Prostate gland (tissue), 2 donors: ENCODE measurements around the gene ANTXRL. TPM values are rescaled to one million over a fixed set of nuclear protein-coding genes. Genes with fewer than 3 reads are reported as not detected.

ENCODE experiments used
- DNase-seq: peaks from one replicate; pipeline ENCODE4 v3.0.0-alpha.2; 2019; ENCODE audit warnings: low spot score
- H3K27ac ChIP-seq, 2 donors: fragments of 200-600 bp; sonication (generic); 2 replicates each; pipeline ENCODE4 v1.5.1; 2017 to 2019
- H3K27me3 ChIP-seq: fragments of 200-600 bp; sonication (generic); replicated peaks from 2 replicates; pipeline ENCODE4 v1.5.1; 2019; ENCODE audit not compliant: insufficient read depth
- H3K36me3 ChIP-seq, 2 donors: fragments of 200-600 bp; sonication (generic); 1 replicate in 1 of 2; 2 replicates in 1 of 2; pipeline versions ENCODE4 v1.5.1 to v1.8.1; 2017 to 2019
- H3K4me1 ChIP-seq: fragments of 200-600 bp; sonication (generic); replicated peaks from 2 replicates; pipeline ENCODE4 v1.5.1; 2019
- H3K4me3 ChIP-seq, 2 donors: fragments of 200-600 bp; sonication (generic); 2 replicates each; pipeline ENCODE4 v1.5.1; 2017 to 2019
- H3K9me3 ChIP-seq: fragments of 200-600 bp; sonication (generic); 2 replicates; pipeline ENCODE4 v1.5.1; 2017
- CTCF ChIP-seq, 4 experiments: fragments of 200-600 bp in 2 of 4; fragments of 450-650 bp in 2 of 4; sonication (generic) in 2 of 4; IDR thresholded peaks; 1 replicate in 3 of 4; 2 replicates in 1 of 4; pipeline ENCODE4 v1.5.1; 2016 to 2019; ENCODE audit warnings: antibody characterized with exemption in 4 of 4, mild to moderate bottlenecking in 2 of 4, moderate library complexity in 2 of 4
- POLR2A ChIP-seq: fragments of 450-650 bp; IDR thresholded peaks from one replicate; pipeline ENCODE4 v1.6.1; 2016; ENCODE audit warnings: antibody characterized with exemption, mild to moderate bottlenecking
- POLR2AphosphoS5 ChIP-seq: sonication (generic); formaldehyde crosslinking; IDR thresholded peaks from one replicate; pipeline ENCODE4 v1.6.1; 2017; ENCODE audit warnings: antibody characterized with exemption
- WGBS: methylation state at CpG from one replicate; pipeline ENCODE4 v1.1.5; 2018; 5-methylcytosine and 5-hydroxymethylcytosine counted together
- intact Hi-C: fragments of 100-400 bp; cut with DNase I; formaldehyde crosslinking; loops from one replicate; pipeline ENCODE4 v1.14.2; 2022
- total RNA-seq, 2 donors: library from RNA; depleted of rRNA; stranded (reverse); fragments of >200 nt; gene quantifications; one replicate each; pipeline ENCODE4 v1.1.0, GENCODE V29; 2016

ANTXRL gene
- total RNA-seq, 2 donors from 2014 or later, result 3.4 TPM; not detected in 1

- DNase-seq, result no peak
- no peaks in the 10 kb centered on the region for H3K27me3 ChIP-seq
- H3K36me3 ChIP-seq, result no peaks in the 10 kb centered on the region
- no peak overlapping the region for H3K4me3 ChIP-seq
- TF ChIP-seq POLR2A (no peak), POLR2AphosphoS5 (no peak), CTCF (IDR thresholded peaks at IDR 0.05) (no peak)
- no peak overlapping the region for H3K27ac ChIP-seq
- WGBS, result 80% methylated on average over 3 of the region's 3 CpGs
- intact Hi-C loops, result no loop called here
- H3K4me1 ChIP-seq, result no peaks in the 10 kb centered on the region
- no peaks in the 10 kb centered on the region for H3K9me3 ChIP-seq
These were observed 32.6 kb downstream of the ANTXRL start for GRCh38 chr10:46319389-46319788.

GRCh38 chr10:46321770-46322169 is 35.0 kb downstream of the ANTXRL start:
- Histone ChIP-seq H3K9me3 (no peaks in the 10 kb centered on the region), H3K4me1 (no peaks in the 10 kb centered on the region), H3K36me3 (no peaks in the 10 kb centered on the region), H3K27ac (no peak overlapping the region), H3K4me3 (no peak overlapping the region), H3K27me3 (no peaks in the 10 kb centered on the region)
- 95% methylated on average over 4 of the region's 4 CpGs for WGBS
- no peak for TF ChIP-seq POLR2A
- TF ChIP-seq POLR2AphosphoS5, result no peak
- no peak for TF ChIP-seq CTCF (IDR thresholded peaks at IDR 0.05)
- no peak for DNase-seq
- intact Hi-C loops, result no loop called here

GRCh38 chr10:46323176-46323575 is 36.4 kb downstream of the ANTXRL start:
- no peaks in the 10 kb centered on the region for H3K27me3 ChIP-seq
- H3K9me3 ChIP-seq, result no peaks in the 10 kb centered on the region
- H3K4me1 ChIP-seq, result no peaks in the 10 kb centered on the region
- no peak for TF ChIP-seq POLR2A
- intact Hi-C loops, result no loop called here
- H3K4me3 ChIP-seq, result no peak overlapping the region
- WGBS, result 82% methylated on average over 4 of the region's 4 CpGs
- no peak overlapping the region for H3K27ac ChIP-seq
- no peak for DNase-seq
- no peaks in the 10 kb centered on the region for H3K36me3 ChIP-seq

GRCh38 chr10:46325021-46325420 is 38.2 kb downstream of the ANTXRL start:
- TF ChIP-seq CTCF (IDR thresholded peaks at IDR 0.05), result peak in 2 of 4 experiments; percentile 24 to 25
- TF ChIP-seq POLR2AphosphoS5, result no peak
- no peak for TF ChIP-seq POLR2A
- no peaks in the 10 kb centered on the region for H3K9me3 ChIP-seq
- no peaks in the 10 kb centered on the region for H3K36me3 ChIP-seq
- no peak for DNase-seq
- WGBS, result 96% methylated on average over 1 of the region's 1 CpG
- H3K27me3 ChIP-seq, result no peaks in the 10 kb centered on the region
- intact Hi-C loops, result no loop called here
- no peak overlapping the region for H3K4me3 ChIP-seq
- no peaks in the 10 kb centered on the region for H3K4me1 ChIP-seq
- H3K27ac ChIP-seq, result no peak overlapping the region

GRCh38 chr10:46326066-46326465 is 39.3 kb downstream of the ANTXRL start:
- no peak for DNase-seq
- Histone ChIP-seq H3K27ac (no peak overlapping the region), H3K9me3 (no peaks in the 10 kb centered on the region), H3K4me1 (no peaks in the 10 kb centered on the region), H3K36me3 (no peaks in the 10 kb centered on the region), H3K27me3 (no peaks in the 10 kb centered on the region), H3K4me3 (no peak overlapping the region)
- intact Hi-C loops, result no loop called here
- TF ChIP-seq POLR2A, result no peak
- TF ChIP-seq CTCF (IDR thresholded peaks at IDR 0.05), result no peak
- no peak for TF ChIP-seq POLR2AphosphoS5
- 58% methylated on average over 1 of the region's 1 CpG for WGBS
